Stimulated activated CD8-positive, alpha-beta memory T cell treated with anti-CD3 and anti-CD28 coated beads, Interleukin-4, amount 100 ng/mL, for 1 hour (primary cell): ENCODE measurements around the gene PPP1R11.

Source experiments
- DNase-seq, 2 donors: peaks; one replicate each; pipeline ENCODE4 v3.0.0-alpha.2; 2020; ENCODE audit warnings: low read depth in 2 of 2, low spot score in 1 of 2

The PPP1R11 gene

DNA sequence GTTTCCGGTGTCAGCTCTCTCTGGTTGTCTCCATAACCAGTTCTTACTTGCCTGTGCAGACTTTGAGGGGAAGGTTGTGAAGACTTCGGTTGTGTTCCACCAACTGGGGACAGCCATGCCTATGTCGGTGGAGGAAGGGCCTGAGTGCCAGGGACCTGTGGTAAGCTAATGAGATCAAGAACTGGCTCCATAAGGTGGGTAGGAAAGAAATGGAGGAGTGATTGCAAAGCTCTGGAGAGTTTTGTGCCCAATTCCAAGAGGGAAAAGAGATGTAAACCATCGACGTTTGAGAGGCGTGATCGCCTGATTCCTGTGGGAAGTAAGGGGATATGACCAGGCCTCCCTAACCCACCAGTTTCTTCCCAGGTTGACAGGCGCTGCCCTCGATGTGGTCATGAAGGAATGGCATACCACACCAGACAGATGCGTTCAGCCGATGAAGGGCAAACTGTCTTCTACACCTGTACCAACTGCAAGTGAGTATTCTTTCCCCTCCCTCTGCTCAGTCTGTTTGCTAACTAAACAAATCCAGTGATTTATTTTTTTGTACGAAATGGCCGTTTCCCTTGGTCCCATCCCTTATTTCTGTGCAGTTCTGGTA lies 5.0 kb upstream of the PPP1R11 start:
- no peak for DNase-seq

DNA sequence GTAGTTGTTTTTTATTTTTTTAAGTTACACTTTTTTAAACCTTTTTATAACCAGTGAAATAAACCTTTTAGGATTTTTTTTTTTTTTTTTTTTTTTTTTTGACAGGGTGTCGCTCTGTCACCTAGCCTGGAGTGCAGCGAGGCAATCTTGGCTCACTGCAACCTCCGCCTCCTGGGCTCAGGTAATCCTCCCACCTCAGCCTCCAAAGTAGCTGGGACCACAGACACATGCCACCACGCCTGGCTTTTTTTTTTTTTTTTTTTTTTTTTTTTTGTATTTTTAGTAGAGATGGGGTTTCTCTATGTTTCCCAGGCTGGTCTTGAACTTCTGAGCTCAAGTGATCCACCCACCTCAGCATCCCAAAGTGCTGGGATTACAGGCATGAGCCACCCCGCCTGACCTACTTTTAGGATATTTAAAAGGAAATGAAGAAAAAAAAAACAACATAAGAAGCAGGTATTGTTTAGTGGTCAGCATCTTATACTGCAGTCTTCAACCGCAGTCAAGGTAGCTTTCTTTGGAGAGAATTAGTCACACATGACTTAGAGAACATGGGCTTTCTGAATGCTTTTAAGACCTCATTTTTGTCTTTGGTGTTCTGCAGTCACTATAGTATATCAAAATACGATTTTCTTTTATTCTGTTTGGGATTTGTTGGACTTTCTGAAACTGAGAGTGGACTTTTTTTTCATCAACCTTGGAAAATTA lies 4.4 kb upstream of the PPP1R11 start:
- no peak for DNase-seq

DNA sequence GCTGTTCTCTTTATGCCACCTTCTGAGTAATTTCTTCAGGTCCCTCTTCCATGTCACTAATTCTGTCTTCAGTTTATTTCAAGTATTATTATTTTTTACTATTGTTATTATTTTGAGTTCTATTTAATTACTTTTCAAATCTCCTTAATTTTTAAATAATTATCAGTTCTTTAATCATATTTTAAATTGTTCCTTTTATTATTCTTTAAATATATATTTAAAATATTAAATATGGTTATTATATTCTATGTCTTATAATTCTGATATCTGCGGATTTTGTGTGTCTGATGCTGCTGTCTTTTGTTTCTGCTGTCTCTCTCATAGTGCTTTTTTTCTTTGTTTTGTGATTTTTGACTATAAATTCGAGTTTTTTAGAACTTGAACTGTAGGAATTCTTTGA lies 3.7 kb upstream of the PPP1R11 start:
- no peak for DNase-seq

DNA sequence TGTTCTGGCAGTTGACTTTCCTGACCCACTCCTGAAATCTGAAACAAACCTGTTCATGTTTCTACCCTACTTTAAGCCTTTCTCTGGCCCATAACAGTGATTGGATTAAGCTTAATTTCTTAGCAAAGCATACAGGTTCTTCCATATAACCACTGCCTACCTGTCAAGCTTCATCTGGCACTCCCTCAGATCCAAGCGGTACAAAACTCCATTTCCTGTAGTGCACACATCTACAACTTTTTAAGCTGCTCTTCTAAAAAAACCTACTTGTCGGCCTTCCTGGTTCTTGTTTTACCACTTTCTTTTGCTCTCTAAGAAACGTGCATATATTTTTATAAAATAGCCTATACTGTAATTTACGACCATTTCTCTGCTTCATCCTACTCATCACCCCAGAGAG lies 916 bp upstream of the PPP1R11 start:
- no peak for DNase-seq

DNA sequence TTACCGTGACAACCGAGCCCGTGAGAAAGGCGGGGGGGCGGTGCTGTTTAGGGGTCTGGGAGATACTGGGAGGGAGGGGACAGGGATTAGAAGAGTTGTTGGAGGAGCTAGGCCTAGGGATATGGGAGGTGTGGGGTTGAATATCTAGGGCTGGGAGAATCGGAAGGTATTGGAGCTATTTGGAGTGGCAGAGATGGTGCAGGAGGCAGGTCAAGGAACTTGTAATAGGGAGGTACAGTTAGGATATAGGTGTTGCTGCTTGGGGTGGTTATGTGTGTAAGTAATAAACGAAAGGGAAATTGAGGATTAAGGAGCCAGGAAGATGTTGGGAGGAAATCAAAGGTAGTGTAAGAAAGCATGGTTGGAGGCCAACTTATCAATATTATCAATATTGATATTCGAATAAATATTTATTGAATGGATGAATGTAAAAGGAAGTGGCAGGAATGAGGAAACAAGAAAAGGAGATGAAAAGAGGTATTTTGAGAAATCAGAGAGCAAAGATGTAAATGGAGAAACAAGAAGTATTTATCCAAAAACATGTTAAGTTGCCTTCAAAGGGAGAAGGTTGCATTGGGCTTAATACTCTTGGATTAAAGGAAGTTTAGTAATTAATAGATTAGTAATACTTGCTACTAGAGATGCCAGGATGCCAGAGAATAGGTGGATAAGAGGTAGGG lies 602 bp downstream of the PPP1R11 start:
- DNase-seq = no peak

DNA sequence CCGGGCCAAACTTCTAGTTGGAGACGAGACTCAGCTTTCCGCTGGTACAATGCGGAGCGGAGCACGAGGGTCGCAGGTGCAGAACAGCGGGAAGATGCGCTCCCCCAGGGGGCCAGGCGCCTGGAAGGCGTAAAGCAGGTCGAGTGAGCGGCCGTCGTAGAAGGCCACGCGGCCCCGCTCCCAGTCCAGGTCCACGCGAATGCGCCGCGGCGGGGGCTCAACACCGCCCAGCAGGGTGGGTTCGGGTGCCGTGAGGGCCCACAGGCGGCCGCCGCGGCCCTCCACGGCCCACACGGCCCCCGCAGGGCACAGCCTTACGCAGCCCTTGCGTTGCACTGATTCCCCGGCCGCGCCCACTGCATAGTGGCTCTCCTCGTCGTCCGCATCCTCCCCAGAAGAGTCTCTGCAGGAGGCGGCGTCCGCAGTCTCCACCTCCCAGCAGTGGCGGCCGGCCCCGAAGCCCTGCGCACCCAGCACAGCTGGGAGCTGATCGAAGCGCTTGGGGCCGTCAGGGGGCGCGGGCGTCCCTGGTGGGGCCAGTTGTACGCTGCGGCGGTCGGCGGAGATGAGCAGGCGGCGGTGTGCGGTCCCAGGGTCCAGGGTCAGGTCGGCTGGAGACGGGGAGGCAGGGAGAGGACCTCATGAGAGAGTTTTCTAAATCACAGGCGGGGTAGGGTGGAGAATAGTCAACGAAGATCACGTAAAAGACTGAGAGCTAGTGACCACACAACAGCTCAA lies 4.3 kb downstream of the PPP1R11 start:
- DNase-seq = no peak

DNA sequence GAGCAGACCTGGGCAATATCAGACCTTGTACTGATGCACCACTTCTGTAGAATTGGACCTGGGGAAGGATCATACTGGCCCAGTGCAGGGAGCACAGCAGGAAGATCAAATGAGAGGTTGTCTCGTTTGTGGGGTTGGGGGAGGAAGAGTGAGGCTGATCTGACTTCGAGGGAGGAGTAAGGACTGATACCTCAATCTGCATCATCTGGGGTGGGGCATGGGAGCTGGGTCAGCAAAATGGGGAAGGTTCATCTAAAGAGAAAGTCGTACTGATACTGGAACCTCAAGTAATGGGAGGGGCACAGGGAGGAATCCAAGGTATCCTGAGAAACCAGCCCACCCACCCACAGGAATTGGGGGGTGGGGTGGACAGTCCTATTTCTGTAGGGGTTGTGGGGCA lies 4.9 kb downstream of the PPP1R11 start:
- no peak for DNase-seq

DNA sequence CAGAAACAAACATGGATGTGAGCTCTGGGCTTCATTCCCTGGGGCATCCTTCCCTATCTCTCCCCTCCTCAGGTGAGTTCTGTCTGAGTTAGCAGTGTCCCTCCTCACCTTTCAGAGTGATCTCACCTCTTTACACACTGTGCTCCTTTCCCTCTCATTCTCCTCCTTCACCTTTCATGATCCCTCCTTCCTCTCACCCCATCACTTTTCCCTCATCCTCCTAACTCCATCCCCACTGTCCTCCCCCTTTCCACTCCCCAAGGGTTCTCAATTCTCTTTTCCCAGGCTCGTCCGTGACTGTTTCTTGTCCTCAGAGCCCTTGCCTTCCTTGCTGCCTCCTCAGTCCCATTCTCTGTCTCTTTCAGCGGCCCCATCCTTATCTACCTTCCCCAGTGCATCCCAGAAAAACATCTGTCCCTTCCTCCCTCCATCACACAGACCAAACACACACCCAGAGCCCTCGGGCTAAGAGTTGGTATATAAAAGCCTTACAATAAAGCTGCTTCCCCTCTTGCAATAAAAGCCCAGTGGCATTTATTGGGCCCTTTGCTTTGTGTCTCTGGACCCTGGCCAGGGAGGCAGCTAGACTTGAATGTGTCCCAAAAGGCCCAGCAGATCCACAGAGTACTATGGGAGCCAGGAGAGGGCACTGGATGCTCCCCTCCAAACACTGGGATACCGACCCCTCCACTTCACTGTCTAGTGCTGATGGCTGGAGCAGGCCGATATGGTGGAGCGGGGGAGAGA lies 6.7 kb downstream of the PPP1R11 start:
- no peak for DNase-seq

DNA sequence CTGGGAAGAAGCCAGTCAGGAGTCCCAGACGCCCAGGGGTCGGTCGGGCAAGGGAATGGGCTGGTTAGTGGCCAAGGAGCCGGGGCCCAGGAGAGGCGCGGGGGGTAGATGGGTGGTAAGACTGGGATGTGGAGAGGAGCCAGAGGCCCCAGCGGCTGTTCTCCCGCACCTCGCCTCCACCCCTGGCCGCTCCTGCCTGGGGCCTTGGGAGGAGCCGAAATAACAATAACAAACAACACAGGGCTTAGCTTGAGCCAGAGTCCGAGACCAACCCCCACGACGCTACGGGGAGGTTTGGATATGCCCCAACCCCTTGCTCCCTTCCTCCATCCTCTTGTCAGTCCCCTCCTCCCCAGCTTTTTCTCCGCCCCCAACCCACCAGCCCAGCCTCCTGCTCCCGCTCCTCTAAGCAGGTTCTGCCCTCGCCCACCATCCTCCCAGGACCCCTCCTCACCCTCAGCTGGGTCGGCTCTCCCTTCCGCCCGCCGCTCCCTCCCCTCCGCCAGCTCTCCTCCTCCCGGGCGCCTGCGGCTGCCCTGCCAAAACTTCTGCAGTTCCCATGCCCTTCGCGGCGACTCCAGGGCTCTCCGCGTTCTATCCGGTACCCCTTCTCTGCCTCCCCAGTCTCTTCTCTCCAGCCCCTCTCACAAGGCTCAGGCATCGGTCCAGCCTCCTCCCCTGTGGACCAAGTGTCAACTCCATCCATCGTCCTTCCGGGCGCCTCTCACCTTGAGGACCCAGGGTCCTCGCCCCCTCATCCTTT lies 7.5 kb downstream of the PPP1R11 start:
- DNase-seq = no peak

DNA sequence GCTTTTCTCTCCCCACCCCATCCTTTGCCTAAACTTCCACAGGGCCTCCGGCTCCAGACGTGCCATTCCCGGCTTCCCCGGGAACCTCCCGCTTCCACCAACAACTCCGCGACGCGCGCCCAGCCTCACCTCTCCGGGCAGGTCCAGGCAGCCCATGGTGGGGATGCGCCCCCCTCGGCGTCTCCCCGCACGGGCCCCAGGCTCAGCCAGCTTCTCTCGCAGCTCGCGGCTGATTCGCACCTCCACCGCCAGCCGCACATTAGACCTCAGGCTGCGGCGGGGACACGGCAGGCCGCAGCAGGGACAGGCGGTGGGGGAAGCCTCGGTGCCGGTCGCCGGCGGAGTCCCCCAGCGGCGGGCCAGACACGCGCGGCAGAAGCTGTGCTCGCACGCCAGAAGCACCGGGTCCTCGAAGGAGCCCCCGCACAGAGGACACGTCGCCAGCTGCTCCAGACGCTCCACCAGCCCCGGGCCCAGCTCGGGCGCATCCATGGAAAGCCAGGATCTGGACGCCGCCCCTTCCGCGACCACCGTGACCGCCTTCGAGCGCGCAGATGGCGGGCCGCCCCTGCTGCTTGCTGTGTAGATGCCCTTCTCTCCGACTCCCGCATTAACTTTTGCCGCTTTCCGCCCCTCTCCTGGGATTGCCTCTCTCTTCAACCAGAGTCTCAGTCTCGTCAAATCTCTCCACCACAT lies 8.2 kb downstream of the PPP1R11 start, which contains the start of gene RNF39:
Gene RNF39 (minus strand): TSS at position 676 of the 696 bp plus-strand sequence. CDS start 184 bp downstream, at position 492.
- no peak for DNase-seq

DNA sequence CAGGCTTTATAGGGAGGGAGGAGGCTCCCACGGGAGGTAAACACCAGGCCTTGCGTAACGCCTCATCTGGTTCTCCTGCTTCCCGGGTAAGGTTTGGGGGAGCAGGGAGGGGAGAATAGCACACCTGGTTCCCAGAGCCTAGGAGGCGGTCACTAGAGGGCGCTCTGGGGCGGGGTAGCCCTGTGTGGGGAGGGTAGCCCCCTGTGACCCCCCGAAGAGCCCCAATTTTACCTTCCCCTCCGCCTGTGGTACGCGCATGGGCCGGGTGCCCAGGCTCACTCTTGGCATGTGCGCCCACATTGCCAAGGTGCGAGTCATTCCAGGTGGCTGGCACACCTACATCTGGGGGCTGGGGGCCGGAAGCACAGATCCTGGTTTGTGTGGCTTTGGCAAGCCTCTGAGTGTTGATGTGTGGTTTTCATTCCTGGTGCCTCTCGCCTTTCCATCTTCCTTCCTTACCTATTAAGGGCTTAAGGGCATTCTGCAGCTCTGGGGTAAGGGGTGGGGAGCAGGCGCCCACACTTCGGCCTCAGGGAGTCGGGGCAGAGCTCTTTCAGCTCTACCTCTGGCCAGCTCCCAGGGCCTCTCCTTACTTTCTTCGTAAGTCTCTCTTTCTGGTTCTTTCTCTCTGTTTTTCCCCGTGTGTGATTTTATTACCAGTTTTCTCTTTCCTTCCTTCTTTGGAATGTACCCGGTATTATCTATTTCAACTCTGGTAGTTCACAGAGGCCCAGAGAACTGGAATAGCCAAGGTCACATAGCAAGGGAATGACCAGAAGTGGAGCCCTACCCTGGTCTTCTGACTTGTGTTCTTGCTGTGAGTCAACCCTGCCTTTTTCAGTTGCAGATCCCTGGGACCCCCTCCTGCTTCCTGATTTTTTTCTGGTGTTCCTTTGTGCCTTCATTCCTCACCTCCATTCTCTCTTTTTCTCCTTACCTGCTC lies 9.1 kb downstream of the PPP1R11 start:
- DNase-seq = no peak

DNA sequence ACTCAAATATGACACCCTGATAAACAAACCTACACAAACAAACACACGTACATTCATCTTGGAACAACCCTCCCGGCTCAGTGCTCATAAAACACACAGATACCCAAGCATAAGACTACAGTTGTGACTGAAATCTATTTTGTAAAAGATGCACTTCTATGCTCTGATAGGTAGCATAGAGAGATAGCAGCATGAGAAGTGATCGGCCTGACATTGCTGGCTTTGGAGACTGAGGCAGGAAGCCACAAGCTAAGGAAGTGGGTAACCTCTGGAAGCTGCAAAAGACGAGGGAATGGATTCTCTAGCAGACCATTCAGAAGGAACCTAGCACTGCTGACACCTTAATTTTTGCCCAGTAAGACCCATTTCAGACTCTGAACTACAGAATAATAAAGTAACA lies 10.2 kb downstream of the PPP1R11 start:
- DNase-seq = no peak

DNA sequence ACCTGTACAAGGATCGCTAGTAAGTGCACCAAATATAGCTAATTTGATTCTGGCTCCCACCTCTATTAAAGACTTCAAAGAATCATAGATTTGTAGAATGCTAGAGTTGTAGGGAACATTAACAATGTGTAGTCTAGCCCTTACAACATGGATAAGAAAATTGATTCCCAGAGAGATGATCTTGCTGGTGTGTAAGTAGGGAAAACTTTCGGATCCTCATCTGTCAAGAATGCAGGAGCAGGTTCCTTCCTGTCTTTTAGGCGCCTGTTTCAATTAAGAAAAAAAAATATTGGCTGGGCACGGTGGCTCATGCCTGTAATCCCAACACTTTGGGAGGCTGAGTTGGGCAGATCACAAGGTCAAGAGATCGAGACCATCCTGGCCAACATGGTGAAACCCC lies 20.9 kb downstream of the PPP1R11 start:
- no peak for DNase-seq

DNA sequence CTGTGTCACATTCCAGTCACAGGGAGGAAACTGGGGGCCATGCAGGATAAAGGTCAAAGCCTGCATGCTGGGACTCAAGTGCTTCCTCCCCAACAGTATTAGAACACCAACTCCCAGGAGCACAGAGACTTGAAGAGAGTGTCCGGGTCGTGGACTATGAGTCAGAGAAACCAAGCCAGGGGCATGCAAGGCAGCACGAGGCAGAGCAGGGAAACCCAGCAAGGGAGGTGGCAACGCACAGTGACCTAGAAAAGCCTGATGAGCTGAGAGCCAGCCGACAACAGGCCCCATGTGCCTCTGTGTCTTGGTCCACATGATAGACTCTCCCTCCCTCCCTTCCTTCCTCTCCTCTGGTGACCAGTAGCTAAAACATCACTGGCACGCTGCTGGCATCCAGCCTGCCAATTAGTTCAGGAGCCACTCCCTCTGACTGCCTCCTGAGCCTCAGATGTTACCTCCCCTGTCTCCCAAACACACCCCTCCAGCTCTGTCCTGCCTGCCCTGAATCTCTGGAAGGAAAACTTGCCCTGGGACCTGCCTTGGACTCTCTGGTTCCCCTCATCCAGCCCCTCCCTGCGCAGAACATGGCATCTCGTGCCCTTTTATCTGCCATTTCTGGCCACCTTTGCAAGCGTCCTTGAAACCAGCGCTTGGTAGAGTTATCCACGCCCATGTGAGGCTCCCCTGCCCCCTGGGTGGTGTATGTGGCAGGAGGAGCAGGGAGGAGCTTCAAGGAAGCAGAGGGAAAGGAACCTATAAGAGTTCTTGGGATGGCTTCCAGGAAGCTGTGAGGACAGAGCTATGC lies 24.8 kb downstream of the PPP1R11 start:
- DNase-seq = no peak

DNA sequence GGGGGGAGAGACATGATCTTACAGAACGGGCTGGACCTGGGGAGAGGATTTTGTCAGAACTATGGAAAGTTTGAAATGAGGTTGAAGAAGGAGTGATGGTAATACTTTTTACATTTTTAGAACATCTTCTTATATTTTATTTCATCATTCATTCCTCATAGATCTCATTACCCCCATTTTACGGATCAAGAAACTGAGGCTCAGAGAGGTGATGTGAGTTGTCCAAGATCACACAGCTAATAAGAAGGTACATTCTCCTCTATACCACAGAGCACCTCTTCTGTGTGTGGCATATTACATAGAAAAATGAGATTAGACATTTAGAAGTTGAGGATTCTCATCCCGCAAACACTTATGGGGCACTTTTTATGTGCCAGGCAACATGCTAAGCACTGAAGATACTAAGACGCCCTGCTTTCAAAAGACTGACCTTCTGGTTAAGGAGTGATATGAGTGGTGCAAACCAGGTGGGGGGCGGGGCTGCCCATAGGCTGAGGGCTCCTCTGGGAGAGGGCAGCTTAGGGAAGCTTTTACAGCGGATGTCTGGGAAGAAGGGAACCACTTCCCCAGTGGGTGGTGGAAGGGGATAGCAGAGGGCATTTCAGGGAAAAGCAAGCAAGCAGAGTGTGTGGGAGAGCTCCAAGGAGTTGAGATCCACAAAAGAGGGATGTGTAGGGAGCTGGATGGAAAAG lies 26.0 kb downstream of the PPP1R11 start:
- no peak for DNase-seq

DNA sequence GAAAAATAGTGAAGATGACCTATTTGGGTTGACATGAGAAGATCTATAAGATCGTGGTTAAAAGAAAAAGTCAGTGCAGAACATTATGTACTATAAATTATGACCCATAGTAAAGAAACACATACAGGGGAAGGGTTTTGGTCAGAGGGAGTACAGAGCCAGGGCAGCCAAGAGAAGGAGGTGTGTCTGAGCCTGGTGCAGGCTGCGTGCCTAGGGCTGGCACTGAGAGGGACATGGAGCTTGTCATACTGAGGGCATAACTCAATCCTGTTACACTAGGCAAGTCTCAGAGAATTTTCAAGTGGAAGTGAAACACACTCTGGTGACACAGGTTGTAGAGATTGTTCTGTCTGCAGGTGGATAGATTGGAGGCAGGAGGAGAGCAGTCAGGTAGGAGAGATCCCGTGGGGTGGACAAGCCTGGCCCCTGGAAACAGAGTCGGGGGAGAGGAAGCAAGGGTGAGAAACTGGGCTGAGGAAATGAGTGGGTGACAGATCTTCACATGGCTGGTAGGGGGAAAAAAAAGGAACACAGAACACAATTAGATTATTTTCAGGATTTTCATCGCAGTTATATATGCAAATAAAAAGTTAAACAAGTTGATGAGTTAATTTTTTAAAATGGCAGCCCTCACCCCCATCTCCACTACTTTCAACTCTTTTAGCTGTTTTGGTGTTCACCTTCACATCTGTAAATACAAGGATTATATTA lies 27.1 kb downstream of the PPP1R11 start:
- no peak for DNase-seq

DNA sequence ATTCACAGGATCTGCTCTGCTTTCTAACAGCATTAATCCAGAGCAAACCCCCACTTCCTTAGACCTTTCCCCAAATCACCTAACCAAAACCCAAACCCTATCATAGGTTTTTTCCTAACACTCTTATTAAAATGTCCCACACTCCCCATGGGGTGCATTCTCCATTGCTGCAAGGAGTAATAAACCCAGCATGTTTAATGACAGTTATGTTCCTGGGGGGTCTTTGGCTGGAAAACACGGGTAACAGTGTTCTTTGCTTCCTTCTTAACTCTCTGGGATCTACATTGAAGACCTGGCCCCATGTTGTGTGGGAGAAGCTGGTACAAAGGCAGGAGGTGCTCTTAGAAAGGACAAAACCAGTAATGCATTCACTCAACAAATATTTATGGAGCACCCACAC lies 29.8 kb downstream of the PPP1R11 start:
- DNase-seq = no peak
